CD4-positive, alpha-beta T cell treated with Interferon gamma for 1 hour (primary cell): ENCODE measurements around the gene DEGS1.

ENCODE experiments used
- DNase-seq: peaks from one replicate; pipeline ENCODE4 v3.0.0-alpha.2; 2020

DEGS1 gene

DNA sequence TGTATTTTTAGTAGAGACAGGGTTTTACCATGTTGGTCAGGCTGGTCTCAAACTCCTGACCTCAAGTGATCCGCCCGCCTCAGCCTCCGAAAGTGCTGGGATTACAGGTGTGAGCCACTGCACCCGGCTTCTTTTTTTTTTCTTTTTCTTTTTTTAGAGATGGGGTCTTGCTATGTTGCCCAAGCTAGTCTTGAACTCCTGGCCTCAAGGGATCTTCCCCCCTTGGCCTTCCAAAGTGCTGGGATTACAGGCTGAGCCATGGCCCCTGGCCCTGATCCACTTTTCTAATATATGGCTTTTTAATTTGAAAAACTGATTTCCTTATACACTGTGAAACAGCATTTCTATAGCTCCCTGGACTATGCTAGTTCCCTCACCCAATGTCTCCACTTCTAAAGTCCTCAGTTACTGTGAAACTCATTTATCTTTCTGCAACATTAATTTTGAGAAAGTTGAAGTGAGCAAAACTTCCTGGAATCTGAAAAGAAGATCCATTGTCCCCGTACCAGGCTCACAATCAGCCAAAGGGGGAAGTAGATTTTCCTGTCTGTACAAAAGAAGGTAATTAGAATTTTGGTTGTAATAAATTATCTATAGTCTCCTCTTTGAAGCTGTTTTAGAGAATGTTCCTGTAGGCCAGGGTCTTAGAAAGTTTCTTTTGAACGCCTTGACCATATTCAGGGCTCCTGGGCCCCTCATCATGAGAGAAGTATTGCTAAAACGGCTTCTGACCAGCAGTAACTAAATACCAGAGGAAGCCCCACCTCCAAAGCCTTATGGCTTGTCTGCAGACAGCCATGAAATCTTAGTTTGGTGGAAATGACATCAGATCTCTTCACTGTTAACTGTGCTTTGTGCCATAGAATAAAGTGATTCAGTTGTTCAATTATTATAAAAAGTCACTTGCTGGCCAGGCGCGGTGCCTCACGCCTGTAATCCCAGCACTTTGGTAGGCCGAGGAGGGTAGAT, 34.9 kb downstream of the DEGS1 start:
- no peak for DNase-seq

DNA sequence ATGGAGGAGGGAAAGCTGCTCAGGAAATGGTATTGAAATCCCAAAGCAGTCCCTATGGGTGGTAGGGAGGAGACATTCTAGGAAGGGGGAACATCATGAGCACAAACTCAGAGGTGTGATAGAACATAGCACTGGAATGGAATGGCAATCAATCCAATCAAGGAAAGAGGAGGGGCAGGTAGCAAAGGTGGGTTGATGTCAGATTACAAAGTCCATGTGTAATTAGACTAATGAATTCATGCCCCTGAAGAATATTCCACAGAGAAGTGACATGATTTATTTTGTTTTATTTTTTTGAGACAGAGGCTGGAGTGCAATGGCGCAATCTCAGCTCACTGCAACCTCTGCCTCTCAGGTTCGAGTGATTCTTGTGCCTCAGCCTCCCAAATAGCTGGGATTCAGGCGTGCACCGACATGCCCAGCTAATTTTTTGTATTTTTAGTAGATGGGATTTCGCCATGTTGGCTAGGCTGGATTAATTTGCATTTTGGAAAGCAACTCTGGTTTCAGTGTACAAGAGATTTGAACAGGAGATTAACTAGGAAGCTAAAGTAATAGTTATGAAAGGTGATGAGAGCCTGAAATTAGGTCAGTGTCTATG, 36.1 kb downstream of the DEGS1 start:
- no peak for DNase-seq

DNA sequence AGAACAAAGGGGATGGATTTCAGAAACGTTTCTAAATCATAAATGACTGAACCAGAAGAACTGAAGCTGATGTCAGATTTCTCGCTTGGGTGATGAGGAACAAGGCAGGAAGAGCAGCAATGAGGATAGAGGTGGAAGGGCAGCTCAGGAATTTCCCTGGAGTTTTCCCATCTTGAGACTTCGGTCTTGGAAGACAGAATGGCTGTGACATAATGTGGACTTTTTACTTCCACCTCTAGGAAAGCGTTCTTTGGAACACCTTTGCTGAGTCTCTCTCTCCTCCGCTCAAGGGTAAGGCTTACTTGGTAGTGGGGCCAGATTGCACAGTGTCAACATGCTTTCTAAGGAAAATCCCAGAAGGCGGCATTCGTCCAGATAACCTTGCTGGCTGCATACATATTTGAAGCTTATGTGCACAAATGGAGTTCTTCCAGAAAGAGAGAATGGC, 36.6 kb downstream of the DEGS1 start:
- no peak for DNase-seq

DNA sequence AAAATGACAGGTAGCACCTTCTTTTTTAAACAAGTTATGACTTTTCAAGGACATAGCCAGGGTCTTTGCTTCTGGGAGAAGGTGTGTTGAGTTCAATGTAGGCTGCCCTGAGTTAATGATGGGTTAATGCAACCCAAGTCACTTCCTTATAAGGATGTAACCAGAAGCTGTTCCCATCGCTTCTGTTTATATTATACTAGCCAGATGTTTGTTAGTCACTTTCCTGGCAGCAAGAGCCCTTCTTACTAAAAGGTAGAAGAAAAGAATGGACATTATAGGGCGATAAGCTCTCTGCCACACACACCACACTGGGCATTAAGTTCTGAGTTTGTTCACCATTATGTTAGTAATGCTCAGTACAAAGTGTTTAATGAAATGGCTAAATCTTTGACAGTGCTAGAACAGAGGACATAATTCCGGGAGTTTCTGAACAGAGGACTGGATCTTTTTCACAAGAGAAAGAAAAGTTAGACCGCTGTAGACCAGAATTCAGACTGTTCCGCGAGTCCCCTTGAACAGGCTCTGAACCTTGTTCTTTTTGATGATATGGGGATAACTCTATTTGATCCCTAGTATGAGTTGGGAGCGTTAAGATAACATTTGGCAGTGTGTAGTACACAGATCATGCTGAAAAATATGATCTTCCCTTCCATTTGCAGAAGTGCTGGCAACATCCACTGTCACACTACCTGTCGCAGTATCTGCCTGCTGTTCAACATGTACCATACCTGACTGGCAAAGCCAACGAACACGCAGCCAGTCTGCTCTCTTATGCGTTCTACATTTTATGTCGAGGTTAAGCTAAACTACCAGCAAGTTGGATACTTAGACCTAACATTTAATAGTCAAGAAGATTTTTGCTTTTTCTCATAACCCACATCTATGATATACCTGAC, 41.0 kb downstream of the DEGS1 start:
- DNase-seq: no peak

DNA sequence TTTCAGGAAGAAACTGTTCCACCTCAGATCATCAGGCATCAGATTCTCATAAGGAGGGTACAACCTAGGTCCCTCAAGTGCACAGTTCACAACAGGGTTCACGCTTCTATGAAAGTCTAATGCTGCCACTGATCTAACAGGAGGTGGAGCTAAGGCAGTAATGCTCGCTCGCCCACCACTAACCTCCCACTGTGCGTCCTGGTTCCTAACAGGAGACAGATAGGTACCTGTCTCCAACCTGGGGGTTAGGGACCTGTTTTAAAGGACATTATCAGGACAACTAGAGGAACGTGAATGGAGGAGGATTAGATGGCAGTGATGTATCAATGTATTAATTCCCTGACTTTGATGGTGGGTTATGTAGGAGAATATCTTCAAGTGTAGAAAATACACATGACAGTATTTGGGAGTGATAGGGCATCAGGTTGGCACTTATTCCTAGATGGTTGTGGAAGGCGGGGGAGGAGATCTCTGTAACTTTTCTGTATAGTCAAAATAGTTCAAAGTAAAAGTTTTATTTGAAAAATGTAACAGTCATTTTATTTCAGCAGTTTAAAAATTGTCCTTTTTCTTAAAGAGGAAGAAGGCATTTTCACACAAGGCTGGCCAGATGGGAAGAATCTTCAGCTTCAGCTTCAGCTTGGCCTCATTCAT, 43.9 kb downstream of the DEGS1 start:
- DNase-seq: no peak

DNA sequence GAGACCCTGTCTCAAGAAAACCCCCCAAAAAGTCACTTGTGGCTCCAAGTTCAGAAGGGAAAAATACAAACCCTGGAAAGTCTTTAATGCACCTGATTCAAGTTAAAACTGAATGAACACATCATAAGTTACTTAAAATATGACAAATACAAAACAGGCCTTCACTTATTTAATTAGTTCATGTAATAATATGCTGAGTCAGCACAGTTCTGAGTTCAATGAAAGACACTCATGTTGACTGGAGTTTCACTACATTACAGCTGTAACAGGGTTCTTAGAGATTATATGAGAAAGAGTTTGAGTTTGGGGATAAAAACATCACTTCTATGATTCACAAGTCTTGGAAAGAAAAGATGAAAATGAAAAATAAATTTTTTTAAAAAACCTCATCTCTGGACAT, 51.0 kb downstream of the DEGS1 start:
- DNase-seq: no peak

DNA sequence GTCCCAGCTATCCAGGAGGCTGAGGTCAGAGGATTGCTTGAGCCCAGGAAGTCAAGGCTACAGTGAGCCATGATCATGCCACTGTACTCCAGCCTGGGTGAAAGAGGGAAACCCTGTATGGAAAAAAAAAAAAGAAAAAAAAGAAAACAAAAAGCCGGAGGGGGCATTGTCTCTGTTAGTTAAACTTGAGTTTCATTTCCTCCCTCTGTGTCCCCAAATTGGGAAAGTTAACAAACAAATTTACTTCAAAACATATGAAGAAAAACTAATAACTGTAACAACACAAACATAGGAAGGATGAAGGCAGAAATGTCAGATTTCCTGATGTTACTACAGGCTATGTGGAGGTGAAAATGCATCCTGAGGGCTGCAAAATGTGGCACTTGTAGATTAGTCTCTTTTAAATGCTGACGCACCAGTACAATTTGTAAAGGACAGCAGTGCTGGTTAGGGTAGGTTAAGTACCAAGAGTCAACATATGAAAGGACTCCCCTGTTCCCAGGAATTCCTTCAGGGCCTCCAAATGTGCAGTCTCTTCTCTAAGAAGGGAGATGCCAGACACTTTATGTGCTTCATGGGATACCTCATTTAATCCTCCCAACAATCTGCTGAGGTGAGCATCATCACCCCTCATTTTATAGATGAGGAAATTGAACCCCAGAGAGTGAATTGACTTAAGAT, 52.9 kb downstream of the DEGS1 start:
- DNase-seq: no peak

DNA sequence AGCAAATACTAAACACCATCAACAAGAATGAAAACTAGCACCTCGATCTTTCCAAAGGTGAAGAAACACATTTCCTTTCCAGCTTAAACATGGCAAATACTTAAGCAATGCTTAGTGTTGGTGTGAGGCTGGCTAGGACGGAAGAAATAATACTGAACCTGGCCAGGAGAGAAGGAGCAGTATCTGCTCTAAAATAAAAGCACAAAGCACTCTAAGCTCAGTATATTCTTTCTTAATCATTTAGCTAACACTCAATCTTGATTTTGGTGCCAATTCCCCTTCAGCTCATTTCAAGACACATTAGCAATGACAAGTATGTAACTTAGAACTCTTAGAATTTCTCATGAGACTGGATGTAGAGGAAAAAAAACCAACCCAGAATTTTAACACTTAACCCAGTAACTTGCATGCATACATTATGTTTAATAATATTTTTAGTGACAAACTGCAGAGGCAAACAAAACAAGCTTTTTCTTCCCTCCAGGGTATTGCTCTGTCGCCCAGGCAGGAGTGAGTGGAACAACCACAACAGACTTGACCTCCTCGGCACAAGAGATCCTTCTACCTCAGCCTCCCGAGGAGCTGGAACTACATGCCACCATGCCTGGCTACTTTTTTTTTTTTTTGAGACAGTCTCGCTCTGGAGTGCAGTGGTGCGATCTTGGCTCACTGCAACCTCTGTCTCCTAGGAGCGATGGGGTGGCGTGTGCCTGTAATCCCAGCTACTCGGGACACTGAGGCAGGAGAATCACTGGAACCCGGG, 54.3 kb downstream of the DEGS1 start:
- DNase-seq: no peak

DNA sequence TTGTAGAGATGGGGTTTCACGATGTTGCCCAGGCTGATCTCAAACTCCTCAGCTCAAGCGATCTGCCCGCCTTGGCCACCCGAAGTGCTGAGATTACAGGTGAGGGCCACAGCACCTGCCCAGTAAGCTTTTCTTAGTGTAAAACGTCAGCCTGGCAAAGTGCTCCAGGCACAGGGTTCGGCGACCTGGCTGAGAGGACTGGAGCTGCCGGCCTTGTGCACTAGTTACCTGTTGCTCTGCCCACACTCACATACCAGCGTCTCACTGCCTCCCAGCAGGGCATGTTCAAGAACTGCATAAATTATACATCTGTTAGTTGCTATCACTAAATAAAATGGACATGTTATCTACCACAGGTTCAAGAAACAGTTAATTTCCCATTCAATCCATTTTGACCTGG, 55.2 kb downstream of the DEGS1 start:
- DNase-seq: no peak

DNA sequence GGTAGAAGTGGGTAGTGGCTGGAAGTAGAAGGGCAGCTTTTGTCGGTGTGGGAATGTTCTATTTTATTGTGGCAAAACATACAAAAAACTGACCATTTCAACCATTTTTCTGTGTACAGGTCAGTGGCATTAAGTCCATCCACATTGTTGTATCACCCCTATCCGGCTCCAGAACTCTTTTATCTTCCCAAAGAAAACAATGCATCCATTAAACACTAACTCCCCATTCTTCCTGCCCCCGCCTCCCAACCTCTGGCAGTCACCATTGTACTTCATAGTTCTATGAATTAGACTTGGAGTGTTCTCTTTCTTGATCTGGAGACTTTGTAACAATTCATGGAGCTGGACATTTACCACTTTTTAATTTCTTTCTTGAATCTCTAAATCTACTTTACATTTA, 55.7 kb downstream of the DEGS1 start:
- DNase-seq: no peak
